HL-60/S4 (cell line): ENCODE results near the gene ANKRD9.

ENCODE experiments used
- in situ Hi-C: fragments of 300-500 bp; cut with MboI; formaldehyde crosslinking; loops from 2 replicates; pipeline ENCODE4 v1.14.3; 2022; ENCODE audit warnings: low sequenced_read_pairs

Gene ANKRD9

GRCh38 chr14:102513899-102514772, 4.6 kb upstream of the ANKRD9 start:
- in situ Hi-C loops, result loop anchor here (10.0 kb wide), 2 partner anchors 69 to 199 kb away; partner anchors contain the start of gene ZNF839

GRCh38 chr14:102512793-102513300, 3.3 kb upstream of the ANKRD9 start:
- in situ Hi-C loops, result loop anchor here (10.0 kb wide), 2 partner anchors 68 to 198 kb away; partner anchors contain the start of gene ZNF839

- in situ Hi-C loops, result loop anchor here (10.0 kb wide), 2 partner anchors 67 to 197 kb away; partner anchors contain the start of gene ZNF839
Observed at GRCh38 chr14:102511538-102511937, 2.0 kb upstream of the ANKRD9 start.

GRCh38 chr14:102510616-102511520, 1.3 kb upstream of the ANKRD9 start:
- in situ Hi-C loops, result loop anchor here (10.0 kb wide), 2 partner anchors 66 to 196 kb away; partner anchors contain the start of gene ZNF839

GRCh38 chr14:102508774-102509745, 516 bp downstream of the ANKRD9 start:
- in situ Hi-C loops, result no loop called here

GRCh38 chr14:102508410-102508773, 1.2 kb downstream of the ANKRD9 start:
- in situ Hi-C loops, result no loop called here

GRCh38 chr14:102507857-102508312, 1.7 kb downstream of the ANKRD9 start:
- in situ Hi-C loops, result no loop called here

- in situ Hi-C loops, result no loop called here
Observed at GRCh38 chr14:102507081-102507856, 2.3 kb downstream of the ANKRD9 start.

GRCh38 chr14:102506626-102506925, 3.0 kb downstream of the ANKRD9 start:
- in situ Hi-C loops, result no loop called here

GRCh38 chr14:102505775-102506625, 3.6 kb downstream of the ANKRD9 start:
- in situ Hi-C loops, result no loop called here

GRCh38 chr14:102505000-102505619, 4.5 kb downstream of the ANKRD9 start:
- in situ Hi-C loops, result no loop called here

- in situ Hi-C loops, result no loop called here
Observed at GRCh38 chr14:102504328-102504999, 5.1 kb downstream of the ANKRD9 start.

GRCh38 chr14:102503641-102504327, 5.8 kb downstream of the ANKRD9 start:
- in situ Hi-C loops, result no loop called here

- in situ Hi-C loops, result no loop called here
Observed at GRCh38 chr14:102502571-102502970, 7.0 kb downstream of the ANKRD9 start.

- in situ Hi-C loops, result no loop called here
Observed at GRCh38 chr14:102501751-102502315, 7.7 kb downstream of the ANKRD9 start.

GRCh38 chr14:102500713-102501112, 8.9 kb downstream of the ANKRD9 start:
- in situ Hi-C loops, result no loop called here
